ENCODE results near the gene E2F1. TPM values are rescaled to one million over a fixed set of nuclear protein-coding genes. Genes with fewer than 3 reads are reported as not detected.

Gene E2F1
- total RNA-seq, 1 experiment from 2014 or later = 44.2 TPM

- no peak overlapping the region for H3K27ac Mint-ChIP-seq
- CTCF ChIA-PET = interaction anchor here (1.0 to 1.2 kb wide), 2 partner anchors 8 to 188 kb away, joined by 3 to 5 read pairs; no protein-coding TSS in a partner anchor
These were observed 40.8 kb downstream of the E2F1 start for GRCh38 chr20:33645396-33645795.

GRCh38 chr20:33645072-33645358 lies 41.2 kb downstream of the E2F1 start:
- H3K36me3 Mint-ChIP-seq = peaks cover 28% of the 10 kb centered on the region
- H3K9me3 Mint-ChIP-seq = no peaks in the 10 kb centered on the region
- no peaks in the 10 kb centered on the region for H3K27me3 Mint-ChIP-seq (ENCODE audit: low read depth)
- TF ChIP-seq CBFB (CRISPR knock-in tag; IDR thresholded peaks at IDR 0.05; ENCODE audit: low read depth) (no peak), ATF6 (CRISPR knock-in tag; IDR thresholded peaks at IDR 0.05) (no peak), SMAD4 (CRISPR knock-in tag; IDR thresholded peaks at IDR 0.05) (no peak), NFE2L1 (CRISPR knock-in tag; IDR thresholded peaks at IDR 0.05) (no peak), E2F5 (CRISPR knock-in tag; IDR thresholded peaks at IDR 0.05) (no peak), TEAD4 (CRISPR knock-in tag; IDR thresholded peaks at IDR 0.05) (no peak), ZNF232 (CRISPR knock-in tag; IDR thresholded peaks at IDR 0.05) (no peak), GRHL2 (CRISPR knock-in tag; IDR thresholded peaks at IDR 0.05; ENCODE audit: insufficient replicate concordance, severe bottlenecking) (no peak)
- no peak overlapping the region for H3K27ac Mint-ChIP-seq
- POLR2A ChIA-PET = no interaction called here
- no peak overlapping the region for H3K4me3 Mint-ChIP-seq
- CTCF ChIA-PET = interaction anchor here (1.0 to 1.2 kb wide), 2 partner anchors 9 to 188 kb away, joined by 3 to 5 read pairs; no protein-coding TSS in a partner anchor
- H3K4me1 Mint-ChIP-seq = peaks cover 7% of the 10 kb centered on the region
- ATAC-seq (no peak), DNase-seq (ENCODE audit: low spot score) (no peak)

More at GRCh38 chr20:33645396-33645795, 40.8 kb downstream of the E2F1 start:
- POLR2A ChIA-PET = no interaction called here
- H3K36me3 Mint-ChIP-seq = peaks cover 24% of the 10 kb centered on the region
- no peak overlapping the region for H3K4me3 Mint-ChIP-seq
- TF ChIP-seq MLX (CRISPR knock-in tag; IDR thresholded peaks at IDR 0.05) (no peak), KAT7 (CRISPR knock-in tag; IDR thresholded peaks at IDR 0.05; ENCODE audit: borderline replicate concordance) (no peak), E2F5 (CRISPR knock-in tag; IDR thresholded peaks at IDR 0.05) (no peak), ZNF423 (CRISPR knock-in tag; IDR thresholded peaks at IDR 0.05) (no peak)
- TF ChIP-seq, protein P1, sequence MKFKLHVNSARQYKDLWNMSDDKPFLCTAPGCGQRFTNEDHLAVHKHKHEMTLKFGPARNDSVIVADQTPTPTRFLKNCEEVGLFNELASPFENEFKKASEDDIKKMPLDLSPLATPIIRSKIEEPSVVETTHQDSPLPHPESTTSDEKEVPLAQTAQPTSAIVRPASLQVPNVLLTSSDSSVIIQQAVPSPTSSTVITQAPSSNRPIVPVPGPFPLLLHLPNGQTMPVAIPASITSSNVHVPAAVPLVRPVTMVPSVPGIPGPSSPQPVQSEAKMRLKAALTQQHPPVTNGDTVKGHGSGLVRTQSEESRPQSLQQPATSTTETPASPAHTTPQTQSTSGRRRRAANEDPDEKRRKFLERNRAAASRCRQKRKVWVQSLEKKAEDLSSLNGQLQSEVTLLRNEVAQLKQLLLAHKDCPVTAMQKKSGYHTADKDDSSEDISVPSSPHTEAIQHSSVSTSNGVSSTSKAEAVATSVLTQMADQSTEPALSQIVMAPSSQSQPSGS (CRISPR knock-in tag; IDR thresholded peaks at IDR 0.05; ENCODE audit: borderline replicate concordance, low read depth) = no peak
- H3K27me3 Mint-ChIP-seq (ENCODE audit: low read depth) = no peaks in the 10 kb centered on the region
- DNase-seq (ENCODE audit: low spot score) (no peak), ATAC-seq (no peak)
- H3K4me1 Mint-ChIP-seq = peaks cover 7% of the 10 kb centered on the region
- no peaks in the 10 kb centered on the region for H3K9me3 Mint-ChIP-seq

DNA sequence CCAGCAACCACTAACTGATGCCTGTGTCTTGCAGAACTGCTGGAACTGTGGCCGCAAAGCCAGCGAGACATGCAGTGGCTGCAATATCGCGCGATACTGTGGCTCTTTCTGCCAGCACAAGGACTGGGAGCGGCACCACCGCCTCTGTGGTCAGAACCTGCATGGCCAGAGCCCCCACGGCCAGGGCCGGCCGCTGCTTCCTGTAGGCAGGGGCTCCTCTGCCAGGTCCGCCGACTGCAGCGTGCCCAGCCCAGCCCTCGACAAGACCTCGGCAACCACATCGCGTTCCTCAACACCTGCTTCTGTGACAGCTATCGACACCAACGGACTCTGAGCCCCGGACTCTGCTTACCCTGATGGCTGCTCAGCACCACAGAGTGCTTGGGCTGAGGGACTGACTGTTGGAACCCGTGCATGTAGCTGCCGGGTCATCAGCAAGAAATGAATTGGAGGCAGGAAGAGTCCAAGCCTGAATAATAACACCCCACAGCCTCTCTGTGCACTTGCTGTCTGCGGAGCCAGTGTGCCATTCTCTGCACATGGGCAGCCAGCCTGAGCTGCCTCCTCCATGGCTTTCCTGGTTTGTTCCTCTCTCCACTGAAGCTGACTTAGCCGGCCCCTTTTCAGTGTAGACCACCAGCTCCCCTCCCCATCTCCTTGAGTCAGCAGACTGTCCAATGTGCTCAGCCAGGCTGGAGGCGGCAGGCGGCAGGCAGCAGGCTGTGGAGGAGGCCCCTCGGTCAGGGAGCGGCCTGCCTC lies 41.7 kb downstream of the E2F1 start:
- H3K27me3 Mint-ChIP-seq (ENCODE audit: low read depth) = no peaks in the 10 kb centered on the region
- CTCF ChIA-PET = interaction anchor here (1.0 to 1.2 kb wide), 2 partner anchors 9 to 187 kb away, joined by 3 to 5 read pairs; no protein-coding TSS in a partner anchor
- H3K9me3 Mint-ChIP-seq = no peaks in the 10 kb centered on the region
- peaks cover 6% of the 10 kb centered on the region for H3K4me1 Mint-ChIP-seq
- no peak for ATAC-seq
- POLR2A ChIA-PET = no interaction called here
- DNase-seq (ENCODE audit: low spot score) = no peak
- H3K36me3 Mint-ChIP-seq = peaks cover 30% of the 10 kb centered on the region
- H3K4me3 Mint-ChIP-seq = no peak overlapping the region
- no peak overlapping the region for H3K27ac Mint-ChIP-seq
- TF ChIP-seq ZNF281 (CRISPR knock-in tag; IDR thresholded peaks at IDR 0.05) (no peak), HMGXB4 (CRISPR knock-in tag; IDR thresholded peaks at IDR 0.05) (no peak), ATF6 (CRISPR knock-in tag; IDR thresholded peaks at IDR 0.05) (no peak), MXD4 (CRISPR knock-in tag; IDR thresholded peaks at IDR 0.05; ENCODE audit: borderline replicate concordance) (no peak)
- TF ChIP-seq, protein P1 (CRISPR knock-in tag; IDR thresholded peaks at IDR 0.05; ENCODE audit: borderline replicate concordance, low read depth) = no peak

Data from WTC11 (cell line).